Esophagus muscularis mucosa (tissue), 3 donors: ENCODE measurements around the gene GNB5.

Experiments
- CTCF ChIP-seq, 3 experiments: fragments of 200-600 bp in 2 of 3; fragments of 450-650 bp in 1 of 3; sonication (generic) in 2 of 3; IDR thresholded peaks; one replicate each; pipeline ENCODE4 v1.5.1; 2017 to 2019; ENCODE audit warnings: antibody characterized with exemption in 3 of 3, mild to moderate bottlenecking in 2 of 3, moderate library complexity in 1 of 3
- POLR2AphosphoS5 ChIP-seq, 2 donors: sonication (generic); formaldehyde crosslinking; IDR thresholded peaks; one replicate each; pipeline ENCODE4 v1.6.1; 2017; ENCODE audit warnings: antibody characterized with exemption in 2 of 2

- TF ChIP-seq CTCF (IDR thresholded peaks at IDR 0.05) (no peak), POLR2AphosphoS5 (IDR thresholded peaks at IDR 0.05) (no peak)
Measured at GRCh38 chr15:52076889-52077781, 114.1 kb downstream of the GNB5 start.
